Caco-2 (cell line): ENCODE results near the gene ZDHHC7. TPM values are rescaled to one million over a fixed set of nuclear protein-coding genes. Genes with fewer than 3 reads are reported as not detected.

ENCODE experiments used
- BruUV-seq: library from RNA; stranded (reverse); fragments of 400-500 nt; replicated peaks from 2 replicates; lab custom pipeline; 2021; lab: Mats Ljungman, UMichigan
- CTCF ChIA-PET: fragments of 300-600 bp; sonication (Branson Sonifier 250); formaldehyde crosslinking; loops from one replicate; lab custom pipeline; 2022; ENCODE audit warnings: antibody characterized with exemption; lab: Charles Lee
- POLR2A ChIA-PET: fragments of 300-600 bp; sonication (Branson Sonifier 250); formaldehyde crosslinking; loops from one replicate; lab custom pipeline; 2022; ENCODE audit warnings: antibody characterized with exemption; lab: Charles Lee
- DNase-seq, 2 experiments: peaks; one replicate each; pipeline versions ENCODE4 v3.0.0 to v3.0.0-alpha.2; 2020 to 2022
- H3K27me3 ChIP-seq: replicated peaks from 2 replicates; pipeline ENCODE4 v1.6.0; 2011; ENCODE audit warnings: low read length; ENCODE audit not compliant: control insufficient read depth, insufficient read depth
- H3K36me3 ChIP-seq: 2 replicates; pipeline ENCODE4 v1.5.1; 2011; ENCODE audit warnings: low read length; ENCODE audit not compliant: control insufficient read depth, insufficient read depth
- H3K4me1 ChIP-seq: fragments of 250-450 bp; sonication (Bioruptor Pico); 2 replicates; pipeline ENCODE4 v1.5.1; 2020; ENCODE audit warnings: mild to moderate bottlenecking
- H3K4me3 ChIP-seq: 2 replicates; pipeline ENCODE4 v1.5.1; 2011; ENCODE audit warnings: low read depth, mild to moderate bottlenecking, control low read depth, low read length
- H3K9me3 ChIP-seq: fragments of 250-450 bp; sonication (Bioruptor Pico); 2 replicates; pipeline ENCODE4 v1.5.1; 2020; ENCODE audit warnings: mild to moderate bottlenecking, moderate library complexity
- H3K27ac Mint-ChIP-seq: one replicate; pipeline ENCODE4 v1.8.0; 2022; ENCODE audit warnings: mixed read lengths; ENCODE audit not compliant: unreplicated experiment
- H3K27me3 Mint-ChIP-seq: one replicate; pipeline ENCODE4 v1.8.0; 2022; ENCODE audit warnings: mixed read lengths; ENCODE audit not compliant: insufficient read depth, unreplicated experiment
- H3K36me3 Mint-ChIP-seq: one replicate; pipeline ENCODE4 v1.8.0; 2022; ENCODE audit warnings: mild to moderate bottlenecking, mixed read lengths; ENCODE audit not compliant: insufficient read depth, unreplicated experiment
- H3K4me1 Mint-ChIP-seq: one replicate; pipeline ENCODE4 v1.8.0; 2022; ENCODE audit warnings: low read depth, mixed read lengths; ENCODE audit not compliant: unreplicated experiment
- H3K4me3 Mint-ChIP-seq: one replicate; pipeline ENCODE4 v1.8.0; 2022; ENCODE audit warnings: mild to moderate bottlenecking, moderate library complexity, mixed read lengths; ENCODE audit not compliant: unreplicated experiment
- H3K9me3 Mint-ChIP-seq: one replicate; pipeline ENCODE4 v1.8.0; 2022; ENCODE audit warnings: mixed read lengths; ENCODE audit not compliant: unreplicated experiment
- intact Hi-C: fragments of 100-400 bp; cut with micrococcal nuclease; formaldehyde crosslinking; loops from one replicate; pipeline ENCODE4 v1.10.0; 2022; ENCODE audit not compliant: unreplicated experiment
- total RNA-seq: library from RNA; stranded (reverse); gene quantifications from 2 replicates; pipeline ENCODE4 v1.2.3, GENCODE V29; 2022
- TF ChIP-seq, protein P1 (sequence below), 2 experiments: fragments of 200-600 bp in 1 of 2; IDR thresholded peaks; 1 replicate in 1 of 2; 2 replicates in 1 of 2; pipeline versions ENCODE4 v1.5.1 to v1.8.0; 2011 to 2022; ENCODE audit warnings: antibody characterized with exemption in 1 of 2, control low read depth in 1 of 2, inconsistent platforms in 1 of 2, low read depth in 1 of 2, low read length in 1 of 2, mild to moderate bottlenecking in 1 of 2, moderate library complexity in 1 of 2; ENCODE audit not compliant: insufficient read depth in 1 of 2, severe bottlenecking in 1 of 2, unreplicated experiment in 1 of 2

ZDHHC7 gene
- total RNA-seq, 1 experiment from 2014 or later = 85.7 TPM

GRCh38 chr16:84950906-84951305 lies 60.4 kb downstream of the ZDHHC7 start:
- TF ChIP-seq, protein P1, sequence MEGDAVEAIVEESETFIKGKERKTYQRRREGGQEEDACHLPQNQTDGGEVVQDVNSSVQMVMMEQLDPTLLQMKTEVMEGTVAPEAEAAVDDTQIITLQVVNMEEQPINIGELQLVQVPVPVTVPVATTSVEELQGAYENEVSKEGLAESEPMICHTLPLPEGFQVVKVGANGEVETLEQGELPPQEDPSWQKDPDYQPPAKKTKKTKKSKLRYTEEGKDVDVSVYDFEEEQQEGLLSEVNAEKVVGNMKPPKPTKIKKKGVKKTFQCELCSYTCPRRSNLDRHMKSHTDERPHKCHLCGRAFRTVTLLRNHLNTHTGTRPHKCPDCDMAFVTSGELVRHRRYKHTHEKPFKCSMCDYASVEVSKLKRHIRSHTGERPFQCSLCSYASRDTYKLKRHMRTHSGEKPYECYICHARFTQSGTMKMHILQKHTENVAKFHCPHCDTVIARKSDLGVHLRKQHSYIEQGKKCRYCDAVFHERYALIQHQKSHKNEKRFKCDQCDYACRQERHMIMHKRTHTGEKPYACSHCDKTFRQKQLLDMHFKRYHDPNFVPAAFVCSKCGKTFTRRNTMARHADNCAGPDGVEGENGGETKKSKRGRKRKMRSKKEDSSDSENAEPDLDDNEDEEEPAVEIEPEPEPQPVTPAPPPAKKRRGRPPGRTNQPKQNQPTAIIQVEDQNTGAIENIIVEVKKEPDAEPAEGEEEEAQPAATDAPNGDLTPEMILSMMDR (IDR thresholded peaks at IDR 0.05; ENCODE audit: insufficient read depth in 1 of 2, low read depth in 1 of 2, low read length in 1 of 2, severe bottlenecking in 1 of 2, unreplicated experiment in 1 of 2) = peak in 1 of 2 experiments; percentile 17
- Histone ChIP-seq H3K4me3 (no peak overlapping the region), H3K9me3 (no peaks in the 10 kb centered on the region), H3K4me1 (peaks cover 37% of the 10 kb centered on the region), H3K27me3 (no peaks in the 10 kb centered on the region), H3K36me3 (no peaks in the 10 kb centered on the region)
- intact Hi-C loops = loop anchor here (5.0 kb wide), 1 partner anchor 39 kb away; no protein-coding TSS in a partner anchor
- H3K27ac Mint-ChIP-seq = no peak overlapping the region
- no peaks in the 10 kb centered on the region for H3K36me3 Mint-ChIP-seq
- H3K4me3 Mint-ChIP-seq = no peak overlapping the region
- H3K4me1 Mint-ChIP-seq = no peaks in the 10 kb centered on the region
- BruUV-seq = no TSS peak
- no peaks in the 10 kb centered on the region for H3K27me3 Mint-ChIP-seq
- H3K9me3 Mint-ChIP-seq = no peaks in the 10 kb centered on the region
- DNase-seq = peak in 1 of 2 experiments; percentile 40
- ChIA-PET CTCF (interaction anchor here (0.8 to 0.9 kb wide), 2 partner anchors 18 to 31 kb away, joined by 3 read pairs; no protein-coding TSS in a partner anchor), POLR2A (no interaction called here)

- TF ChIP-seq, protein P1 (IDR thresholded peaks at IDR 0.05; ENCODE audit: insufficient read depth in 1 of 2, low read depth in 1 of 2, low read length in 1 of 2, severe bottlenecking in 1 of 2, unreplicated experiment in 1 of 2) = no peak
- no peak overlapping the region for H3K27ac Mint-ChIP-seq
- DNase-seq = no peak
- H3K4me1 Mint-ChIP-seq = no peaks in the 10 kb centered on the region
- intact Hi-C loops = loop anchor here (2.0 to 5.0 kb wide), 2 partner anchors 38 to 327 kb away; no protein-coding TSS in a partner anchor
- Histone ChIP-seq H3K27me3 (no peaks in the 10 kb centered on the region), H3K9me3 (no peaks in the 10 kb centered on the region), H3K36me3 (no peaks in the 10 kb centered on the region), H3K4me3 (no peak overlapping the region), H3K4me1 (peaks cover 37% of the 10 kb centered on the region)
- CTCF ChIA-PET = interaction anchor here (0.6 to 1.3 kb wide), 2 partner anchors 25 to 305 kb away, joined by 3 to 4 read pairs; no protein-coding TSS in a partner anchor
- POLR2A ChIA-PET = no interaction called here
- no TSS peak for BruUV-seq
- no peaks in the 10 kb centered on the region for H3K36me3 Mint-ChIP-seq
- no peak overlapping the region for H3K4me3 Mint-ChIP-seq
- no peaks in the 10 kb centered on the region for H3K27me3 Mint-ChIP-seq
- H3K9me3 Mint-ChIP-seq = no peaks in the 10 kb centered on the region
Observed at GRCh38 chr16:84949772-84950436, 61.4 kb downstream of the ZDHHC7 start.

DNA sequence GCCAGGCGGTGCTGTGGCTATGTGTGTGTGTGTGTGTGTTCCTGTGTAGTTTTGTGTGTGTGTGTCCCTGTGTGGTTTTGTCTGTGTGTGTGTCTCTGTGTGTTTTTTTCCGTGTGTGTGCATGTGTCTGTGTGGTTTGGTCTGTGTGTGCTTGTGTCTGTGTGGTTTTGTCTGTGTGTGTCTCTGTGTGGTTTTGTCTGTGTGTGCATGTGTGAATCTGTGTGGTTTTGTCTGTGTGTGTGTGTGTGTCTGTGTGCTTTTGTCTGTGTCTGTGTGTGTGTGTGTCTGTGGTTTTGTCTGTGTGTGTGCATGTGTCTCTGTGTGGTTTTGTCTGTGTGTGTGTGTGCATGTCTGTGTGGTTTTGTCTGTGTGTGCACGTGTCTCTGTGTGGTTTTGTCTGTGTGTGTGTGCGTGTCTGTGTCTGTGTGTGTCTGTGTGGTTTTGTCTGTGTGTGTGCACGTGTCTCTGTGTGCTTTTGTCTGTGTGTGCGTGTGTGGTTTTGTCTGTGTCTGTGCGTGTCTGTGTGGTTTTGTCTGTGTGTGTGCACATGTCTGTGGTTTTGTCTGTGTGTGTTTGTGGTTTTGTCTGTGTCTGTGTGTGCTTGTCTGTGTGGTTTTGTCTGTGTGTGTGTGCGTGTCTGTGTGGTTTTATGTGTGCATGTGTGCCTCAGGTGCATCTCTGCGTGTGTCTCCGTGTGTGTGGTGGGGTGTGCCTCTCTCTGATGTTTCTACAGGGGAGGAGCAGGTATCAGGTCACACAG lies 62.3 kb downstream of the ZDHHC7 start:
- Mint-ChIP-seq H3K27ac (no peak overlapping the region), H3K27me3 (no peaks in the 10 kb centered on the region), H3K36me3 (no peaks in the 10 kb centered on the region), H3K9me3 (no peaks in the 10 kb centered on the region), H3K4me1 (no peaks in the 10 kb centered on the region), H3K4me3 (no peak overlapping the region)
- ChIA-PET CTCF (interaction anchor here (1.3 kb wide), 1 partner anchor 24 kb away, joined by 4 read pairs; no protein-coding TSS in a partner anchor), POLR2A (no interaction called here)
- TF ChIP-seq, protein P1 (IDR thresholded peaks at IDR 0.05; ENCODE audit: insufficient read depth in 1 of 2, low read depth in 1 of 2, low read length in 1 of 2, severe bottlenecking in 1 of 2, unreplicated experiment in 1 of 2) = no peak
- Histone ChIP-seq H3K4me1 (peaks cover 37% of the 10 kb centered on the region), H3K36me3 (no peaks in the 10 kb centered on the region), H3K9me3 (no peaks in the 10 kb centered on the region), H3K27me3 (no peaks in the 10 kb centered on the region), H3K4me3 (no peak overlapping the region)
- no TSS peak for BruUV-seq
- DNase-seq = no peak
- intact Hi-C loops = loop anchor here (2.0 kb wide), 1 partner anchor 326 kb away; no protein-coding TSS in a partner anchor
